Thyroid gland (tissue), 4 donors: ENCODE results near the gene LMO7. TPM values are rescaled to one million over a fixed set of nuclear protein-coding genes. Genes with fewer than 3 reads are reported as not detected.

Experiments
- DNase-seq, 2 donors: peaks; one replicate each; pipeline ENCODE4 v3.0.0-alpha.2; 2019
- H3K27ac ChIP-seq, 3 donors: fragments of 200-600 bp; sonication (generic); 1 replicate in 2 of 3; 2 replicates in 1 of 3; pipeline ENCODE4 v1.5.1; 2016 to 2019; ENCODE audit warnings: mild to moderate bottlenecking in 1 of 3, moderate library complexity in 1 of 3
- H3K27me3 ChIP-seq: fragments of 200-600 bp; sonication (generic); one replicate; pipeline ENCODE4 v1.5.1; 2019
- H3K36me3 ChIP-seq, 2 donors: fragments of 200-600 bp; sonication (generic); one replicate each; pipeline ENCODE4 v1.5.1; 2016 to 2019
- H3K4me1 ChIP-seq, 2 donors: fragments of 200-600 bp; sonication (generic); one replicate each; pipeline ENCODE4 v1.5.1; 2017 to 2019
- H3K4me3 ChIP-seq, 3 donors: fragments of 200-600 bp; sonication (generic); replicated peaks in 1 of 3; 1 replicate in 2 of 3; 2 replicates in 1 of 3; pipeline ENCODE4 v1.5.1; 2016; ENCODE audit warnings: mild to moderate bottlenecking in 1 of 3
- H3K9me3 ChIP-seq: fragments of 200-600 bp; sonication (generic); one replicate; pipeline ENCODE4 v1.5.1; 2017
- CTCF ChIP-seq, 6 experiments: fragments of 200-600 bp in 3 of 6; fragments of 450-650 bp in 3 of 6; sonication (generic) in 3 of 6; IDR thresholded peaks; one replicate each; pipeline ENCODE4 v1.5.1; 2016 to 2019; ENCODE audit warnings: antibody characterized with exemption in 6 of 6, mild to moderate bottlenecking in 2 of 6, inconsistent platforms in 1 of 6, moderate library complexity in 1 of 6
- POLR2A ChIP-seq, 2 donors: fragments of 450-650 bp; IDR thresholded peaks; one replicate each; pipeline ENCODE4 v1.6.1; 2017; ENCODE audit warnings: antibody characterized with exemption in 2 of 2, mild to moderate bottlenecking in 2 of 2, moderate library complexity in 1 of 2
- WGBS, 2 donors: methylation state at CpG; one replicate each; pipeline ENCODE4 v1.1.5; 2017; 5-methylcytosine and 5-hydroxymethylcytosine counted together
- intact Hi-C: fragments of 100-400 bp; cut with DNase I; formaldehyde crosslinking; loops from one replicate; pipeline ENCODE4 v1.15.1; 2023
- total RNA-seq, 4 donors: library from RNA; depleted of rRNA; stranded (reverse); fragments of >200 nt; gene quantifications; one replicate each; pipeline ENCODE4 v1.2.3, GENCODE V29; 2016

LMO7 gene
- total RNA-seq, 4 donors from 2014 or later, result 129 to 218 (median 185) TPM

GRCh38 chr13:75762076-75762937 lies 126.2 kb downstream of the LMO7 start:
- Histone ChIP-seq H3K27me3 (no peaks in the 10 kb centered on the region), H3K4me1 (peaks cover 21 to 47% of the 10 kb centered on the region in 2 donors), H3K4me3 (peak overlapping the region in 2 of 3 donors; percentile 2 to 20), H3K27ac (peak overlapping the region; percentile 86 to 90 (median 87)), H3K36me3 (no peaks in the 10 kb centered on the region), H3K9me3 (no peaks in the 10 kb centered on the region)
- TF ChIP-seq POLR2A (IDR thresholded peaks at IDR 0.05), result peak; percentile 81 to 92
- no peak for TF ChIP-seq CTCF (IDR thresholded peaks at IDR 0.05)
- intact Hi-C loops, result no loop called here
- DNase-seq, result peak; percentile 64 to 69
- 28 to 38% methylated on average over 7 of the region's 7 CpGs for WGBS, 2 donors

GRCh38 chr13:75762955-75763354 lies 126.8 kb downstream of the LMO7 start:
- intact Hi-C loops, result no loop called here
- WGBS, 2 donors, result 73 to 74% methylated on average over 2 of the region's 2 CpGs

GRCh38 chr13:75763512-75763911 lies 127.4 kb downstream of the LMO7 start:
- intact Hi-C loops, result no loop called here
- no peak for TF ChIP-seq POLR2A (IDR thresholded peaks at IDR 0.05)
- no peak for TF ChIP-seq CTCF (IDR thresholded peaks at IDR 0.05)
- H3K27me3 ChIP-seq, result no peaks in the 10 kb centered on the region
- no peak overlapping the region for H3K4me3 ChIP-seq
- peaks cover 32 to 47% of the 10 kb centered on the region in 2 donors for H3K4me1 ChIP-seq
- H3K9me3 ChIP-seq, result no peaks in the 10 kb centered on the region
- 92 to 95% methylated on average over 3 of the region's 3 CpGs for WGBS, 2 donors
- H3K27ac ChIP-seq, result peak overlapping the region in 2 of 3 donors; percentile 87 to 90
- H3K36me3 ChIP-seq, result no peaks in the 10 kb centered on the region
- no peak for DNase-seq

More at GRCh38 chr13:75762955-75763354, 126.8 kb downstream of the LMO7 start:
- Histone ChIP-seq H3K27me3 (no peaks in the 10 kb centered on the region), H3K36me3 (no peaks in the 10 kb centered on the region), H3K9me3 (no peaks in the 10 kb centered on the region), H3K4me1 (peaks cover 27 to 47% of the 10 kb centered on the region in 2 donors), H3K27ac (peak overlapping the region; percentile 86 to 90 (median 87)), H3K4me3 (no peak overlapping the region)
- no peak for DNase-seq
- TF ChIP-seq CTCF (IDR thresholded peaks at IDR 0.05) (no peak), POLR2A (IDR thresholded peaks at IDR 0.05) (no peak)

- intact Hi-C loops, result no loop called here
- H3K4me3 ChIP-seq, result no peak overlapping the region
- DNase-seq, result no peak
- 82 to 91% methylated on average over 2 of the region's 2 CpGs for WGBS, 2 donors
- peaks cover 32 to 49% of the 10 kb centered on the region in 2 donors for H3K4me1 ChIP-seq
- H3K27me3 ChIP-seq, result no peaks in the 10 kb centered on the region
- no peaks in the 10 kb centered on the region for H3K9me3 ChIP-seq
- H3K36me3 ChIP-seq, result no peaks in the 10 kb centered on the region
- H3K27ac ChIP-seq, result peak overlapping the region in 2 of 3 donors; percentile 15 to 90
- TF ChIP-seq CTCF (IDR thresholded peaks at IDR 0.05) (no peak), POLR2A (IDR thresholded peaks at IDR 0.05) (no peak)
Observed at GRCh38 chr13:75764251-75764925, 128.3 kb downstream of the LMO7 start.

GRCh38 chr13:75764926-75765310 lies 128.8 kb downstream of the LMO7 start:
- H3K4me3 ChIP-seq, result no peak overlapping the region
- intact Hi-C loops, result no loop called here
- no peak for DNase-seq
- 56 to 70% methylated on average over 3 of the region's 3 CpGs for WGBS, 2 donors
- no peaks in the 10 kb centered on the region for H3K9me3 ChIP-seq
- peaks cover 29 to 49% of the 10 kb centered on the region in 2 donors for H3K4me1 ChIP-seq
- TF ChIP-seq CTCF (IDR thresholded peaks at IDR 0.05) (no peak), POLR2A (IDR thresholded peaks at IDR 0.05) (no peak)
- no peak overlapping the region for H3K27ac ChIP-seq
- H3K27me3 ChIP-seq, result no peaks in the 10 kb centered on the region
- H3K36me3 ChIP-seq, result no peaks in the 10 kb centered on the region
